ENCODE results near the gene PPFIBP1.

PPFIBP1 gene

GRCh38 chr12:27674989-27675388, 151.0 kb downstream of the PPFIBP1 start:
- no peak for DNase-seq

DNA sequence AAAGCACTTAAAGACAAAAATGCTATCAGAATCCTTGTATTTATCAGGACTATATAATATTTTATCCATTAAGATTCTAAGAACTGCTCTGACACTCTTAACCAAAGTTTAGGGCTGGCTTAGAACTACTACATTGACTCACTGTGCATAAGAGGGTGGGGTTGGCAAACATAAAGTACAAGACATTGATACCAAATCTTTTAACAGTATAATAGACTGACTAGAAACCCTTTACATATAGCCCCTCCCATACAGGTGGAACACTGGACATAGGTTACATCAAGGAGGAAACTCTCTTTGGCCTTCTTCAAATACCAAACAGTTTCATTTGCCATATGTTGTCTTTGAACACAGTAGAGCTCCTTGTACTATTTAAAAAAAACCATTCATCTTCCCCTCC, 156.6 kb downstream of the PPFIBP1 start:
- DNase-seq = no peak

GRCh38 chr12:27682534-27682933, 158.5 kb downstream of the PPFIBP1 start:
- no peak for DNase-seq

GRCh38 chr12:27685274-27685673, 161.3 kb downstream of the PPFIBP1 start:
- DNase-seq = no peak

- DNase-seq = no peak
Observed at GRCh38 chr12:27686147-27686546, 162.1 kb downstream of the PPFIBP1 start.

DNA sequence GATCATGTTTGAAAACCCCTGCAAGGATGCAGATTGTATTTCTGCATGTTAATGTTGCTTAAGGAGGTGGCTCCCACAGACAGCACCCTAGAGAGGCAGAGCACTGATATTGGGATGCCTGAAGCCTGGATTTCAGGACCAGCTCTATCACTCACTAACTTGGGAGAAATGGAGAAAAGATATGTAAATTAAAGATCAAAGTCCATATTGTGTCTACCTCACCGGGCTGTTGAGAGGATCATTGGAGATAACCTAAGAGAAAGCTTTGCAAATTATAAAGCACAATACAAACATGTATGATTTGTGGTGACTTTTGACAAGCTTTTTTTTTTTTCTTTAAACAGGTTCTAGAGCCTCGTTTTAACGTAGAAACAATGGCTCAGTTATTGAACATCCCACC, 164.7 kb downstream of the PPFIBP1 start:
- no peak for DNase-seq

DNA sequence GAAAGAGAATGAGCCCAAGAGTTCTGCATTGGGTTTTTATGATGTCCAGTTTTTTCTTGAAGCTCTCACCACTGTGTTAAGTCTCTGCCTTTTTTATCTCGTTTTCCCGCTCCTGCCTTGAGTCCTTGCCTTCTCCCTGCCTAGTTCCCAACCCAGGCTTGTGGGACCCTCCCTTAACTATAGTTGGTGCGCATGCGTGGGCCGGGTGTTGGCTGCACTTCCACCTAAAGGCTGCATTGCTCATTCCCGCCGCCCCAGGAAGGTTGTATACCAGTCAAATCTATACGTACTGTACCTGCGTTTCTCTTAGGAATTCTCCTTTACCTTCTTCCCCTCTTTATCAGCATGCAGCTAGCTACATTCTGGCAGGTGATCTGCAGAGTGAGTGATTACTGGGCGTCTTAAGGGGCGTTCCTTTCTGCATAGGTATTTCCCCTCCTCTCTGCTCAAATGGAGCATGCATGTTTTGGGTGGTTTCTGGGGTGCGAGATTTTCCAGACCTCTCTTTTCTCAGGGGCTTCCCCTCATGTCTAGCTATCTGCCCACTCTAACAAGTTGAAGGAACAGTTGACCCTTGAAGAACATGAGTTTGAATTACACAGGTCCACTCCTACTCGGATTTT, 165.7 kb downstream of the PPFIBP1 start:
- DNase-seq = no peak

DNA sequence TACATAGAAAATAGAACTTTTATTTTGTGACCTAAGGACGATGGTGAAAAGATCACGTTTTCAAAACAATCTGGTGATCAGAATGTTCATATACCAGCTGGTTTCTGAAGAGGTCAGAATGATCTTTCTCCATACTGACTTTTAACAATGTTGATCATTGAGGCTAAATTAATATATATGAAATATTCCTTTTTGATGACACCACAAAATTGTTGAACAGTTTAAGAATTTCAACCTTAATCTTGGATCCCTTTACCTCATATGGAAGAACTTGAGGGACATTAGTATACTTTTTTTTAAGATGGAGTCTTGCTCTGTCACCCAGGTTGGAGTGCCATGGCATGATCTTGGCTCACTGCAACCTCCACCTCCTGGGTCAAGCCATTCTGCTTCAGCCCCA, 169.4 kb downstream of the PPFIBP1 start:
- DNase-seq = no peak

GRCh38 chr12:27695556-27696292, 171.7 kb downstream of the PPFIBP1 start:
- no peak for DNase-seq

DNA sequence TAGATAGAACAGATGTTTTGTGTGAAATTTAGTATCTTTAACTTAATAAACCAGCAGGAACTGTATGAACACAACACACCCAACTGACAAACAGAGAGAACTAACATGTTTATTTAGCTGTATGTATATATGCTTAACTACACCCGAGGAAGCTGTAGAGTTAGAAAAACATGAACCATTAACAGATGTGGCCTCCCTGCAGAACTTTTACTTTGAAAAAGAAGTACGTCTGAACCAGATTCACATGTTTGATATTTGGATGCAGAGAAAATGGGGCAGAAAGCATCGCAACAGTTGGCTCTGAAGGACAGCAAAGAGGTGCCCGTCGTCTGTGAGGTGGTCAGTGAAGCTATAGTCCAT, 172.3 kb downstream of the PPFIBP1 start, which contains the start of gene REP15:
Gene REP15, plus strand, starts transcription at position 155 of the 360 bp plus-strand sequence. Its CDS starts 116 bp downstream, at position 271.
- DNase-seq = no peak

DNA sequence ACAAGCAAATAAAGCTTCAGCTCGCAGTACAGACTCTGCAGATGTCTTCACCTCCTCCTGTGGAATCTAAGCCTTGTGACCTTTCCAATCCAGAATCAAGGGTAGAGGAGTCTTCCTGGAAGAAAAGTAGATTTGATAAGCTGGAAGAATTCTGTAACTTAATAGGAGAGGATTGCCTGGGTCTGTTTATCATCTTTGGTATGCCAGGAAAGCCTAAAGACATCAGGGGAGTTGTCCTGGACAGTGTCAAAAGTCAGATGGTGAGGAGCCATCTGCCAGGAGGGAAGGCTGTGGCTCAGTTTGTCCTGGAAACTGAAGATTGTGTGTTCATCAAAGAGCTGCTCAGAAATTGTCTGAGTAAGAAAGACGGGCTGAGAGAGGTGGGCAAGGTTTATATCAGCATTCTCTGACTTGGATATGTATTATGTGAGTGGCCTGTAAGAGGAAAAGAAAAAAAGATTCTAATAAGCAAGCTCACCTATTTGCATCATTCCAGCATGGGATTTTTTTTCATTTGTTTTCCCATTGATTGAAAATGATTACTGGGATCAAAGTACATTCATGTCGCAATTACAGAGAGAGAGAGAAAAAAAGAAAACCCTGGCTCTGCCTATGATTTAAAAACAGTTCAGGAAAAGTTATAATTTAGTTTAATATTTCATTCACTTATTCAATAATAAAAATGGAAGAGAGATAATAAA, 173.0 kb downstream of the PPFIBP1 start:
- DNase-seq = no peak

DNA sequence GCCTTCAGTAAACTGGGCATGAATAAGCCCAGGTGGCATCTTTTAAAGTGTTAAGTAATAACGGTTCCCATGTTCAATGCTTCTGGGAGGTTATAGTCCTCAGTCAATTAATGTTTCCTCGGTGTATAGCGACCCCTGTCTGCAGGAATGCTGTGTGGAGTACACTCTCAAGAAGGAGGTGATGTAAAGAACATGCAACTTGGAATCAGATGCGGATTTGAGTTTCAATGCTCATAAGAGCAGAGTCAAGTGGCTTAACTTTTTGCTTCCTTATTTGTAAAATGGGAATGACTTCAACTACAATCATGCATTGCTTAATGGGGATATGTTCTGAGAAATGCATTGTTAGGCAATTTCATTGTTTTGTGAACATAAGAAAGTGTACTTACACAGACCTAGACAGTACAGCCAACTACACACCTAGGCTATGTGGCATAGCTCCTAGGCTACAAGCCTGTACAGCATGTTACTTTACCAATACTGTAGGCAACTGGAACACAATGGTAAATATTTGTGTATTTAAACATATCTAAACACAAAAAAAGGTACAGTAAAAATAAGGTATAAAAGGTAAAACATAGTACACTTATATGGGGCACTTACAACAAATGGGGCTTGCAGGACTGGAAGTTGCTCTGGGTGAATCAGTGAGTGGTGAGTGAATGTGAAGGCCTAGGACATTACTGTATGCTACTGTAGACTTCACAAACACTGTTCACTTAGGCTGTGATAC, 179.9 kb downstream of the PPFIBP1 start:
- peak; percentile 73 for DNase-seq

GRCh38 chr12:27705263-27705662, 181.3 kb downstream of the PPFIBP1 start:
- no peak for DNase-seq

DNA sequence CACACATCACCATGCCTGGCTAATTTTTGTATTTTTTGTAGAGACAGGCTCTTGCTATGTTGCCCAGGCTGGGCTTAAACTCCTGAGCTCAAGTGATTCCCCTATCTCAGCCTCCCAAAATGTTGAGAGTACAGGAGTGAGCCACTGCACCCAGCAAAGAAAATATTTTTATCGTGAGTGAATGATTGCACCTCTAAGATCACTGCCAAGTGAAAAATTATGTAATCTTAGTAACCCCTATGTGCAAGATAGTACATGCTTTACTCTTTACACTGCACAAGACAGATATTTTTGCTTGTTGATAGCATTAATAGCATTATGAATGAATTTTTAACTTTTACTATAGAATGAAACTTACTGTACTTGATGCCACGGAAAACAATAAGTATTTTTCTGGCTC, 183.2 kb downstream of the PPFIBP1 start:
- no peak for DNase-seq

DNA sequence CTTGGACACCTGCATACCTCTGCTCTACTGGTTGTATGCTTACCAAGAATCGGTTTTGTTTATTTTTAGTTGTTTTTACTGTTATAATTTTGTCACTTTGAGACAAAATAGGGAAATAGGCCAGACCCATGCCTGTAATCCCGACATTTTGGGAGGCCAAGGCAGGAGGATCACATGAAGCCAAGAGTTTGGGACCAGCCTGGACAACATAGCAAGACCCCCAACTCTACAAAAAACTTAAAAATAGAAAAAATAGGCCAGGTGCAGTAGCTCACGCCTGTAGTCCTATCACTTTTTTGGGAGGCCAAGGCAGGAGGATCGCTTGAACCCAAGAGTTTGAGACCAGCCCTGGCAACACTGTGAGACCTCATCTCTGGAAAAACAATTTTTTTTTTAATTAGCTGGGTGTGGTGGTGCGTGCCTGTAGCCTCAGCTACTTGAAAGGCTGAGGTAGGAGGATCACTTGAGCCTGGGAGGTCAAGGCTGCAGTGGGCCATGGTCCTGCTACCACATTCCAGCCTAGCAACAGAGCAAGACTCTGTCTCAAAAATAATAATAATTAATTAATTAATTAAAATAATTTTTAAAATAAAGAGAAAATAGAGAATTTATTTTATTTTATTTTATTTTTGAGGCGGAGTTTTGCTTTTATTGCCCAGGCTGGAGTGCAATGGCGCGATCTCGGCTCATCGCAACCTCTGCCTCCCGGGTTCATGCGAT, 185.4 kb downstream of the PPFIBP1 start:
- DNase-seq = no peak

GRCh38 chr12:27709932-27710591, 186.1 kb downstream of the PPFIBP1 start:
- DNase-seq = peak; percentile 32

DNA sequence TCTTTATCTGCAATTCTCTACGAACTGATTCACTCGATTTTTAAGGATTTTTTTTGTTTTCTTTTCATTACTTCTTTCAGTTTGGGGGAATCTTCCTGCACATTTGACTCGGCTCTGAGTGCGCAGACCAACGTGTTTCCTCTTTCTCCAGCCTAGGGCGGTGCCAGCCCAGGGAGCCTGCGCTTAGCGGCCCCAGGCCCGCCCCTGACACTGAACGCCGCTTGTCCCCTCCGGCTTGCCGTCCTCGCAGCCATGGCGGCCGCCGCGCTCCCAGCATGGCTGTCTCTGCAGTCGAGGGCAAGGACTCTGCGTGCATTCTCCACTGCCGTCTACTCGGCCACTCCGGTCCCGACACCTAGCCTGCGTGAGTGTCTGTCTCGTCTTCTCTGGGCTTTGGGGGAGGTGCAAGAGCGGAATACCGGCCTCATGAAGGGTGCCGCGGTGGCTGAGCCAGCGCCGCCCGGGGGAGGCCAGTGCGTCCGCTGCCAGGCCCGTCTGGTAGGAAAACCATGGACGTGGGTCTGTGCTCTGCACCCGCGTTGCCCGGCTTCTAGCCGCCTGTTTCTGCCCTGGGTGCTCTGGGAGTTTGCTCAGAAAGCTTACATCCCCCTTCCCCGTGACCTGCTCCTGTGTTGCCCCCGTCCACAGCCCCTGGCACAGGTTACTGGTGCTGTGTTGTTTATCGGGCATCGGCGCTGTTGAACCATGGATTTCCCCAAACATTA, 186.7 kb downstream of the PPFIBP1 start, which contains the start of gene MRPS35:
Gene MRPS35, plus strand, starts transcription at position 241 of the 725 bp plus-strand sequence. Its CDS starts 12 bp downstream, at position 253.
- DNase-seq = peak; percentile 92

GRCh38 chr12:27711317-27711682, 187.3 kb downstream of the PPFIBP1 start:
- peak; percentile 8 for DNase-seq

GRCh38 chr12:27711967-27712366, 188.0 kb downstream of the PPFIBP1 start:
- DNase-seq = no peak

DNA sequence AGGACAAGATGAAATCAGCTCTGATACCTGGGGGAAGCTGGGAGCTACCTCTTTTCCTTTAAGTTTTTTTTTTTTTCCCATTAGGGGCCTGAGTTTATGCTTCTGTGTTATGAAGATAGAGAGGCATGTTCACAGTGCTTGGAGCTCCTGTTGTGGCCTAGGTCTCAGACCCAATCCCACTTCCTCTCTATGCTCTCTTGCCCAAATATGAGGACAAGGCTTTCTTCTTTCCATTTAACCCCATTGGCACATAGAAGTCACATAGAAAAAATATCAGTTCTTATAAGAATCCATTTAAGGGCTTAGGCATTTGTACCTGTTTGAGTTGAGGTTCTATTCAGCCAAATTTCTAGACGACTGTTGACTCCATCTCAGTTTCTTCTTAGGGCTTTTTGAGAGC, 199.2 kb downstream of the PPFIBP1 start:
- DNase-seq = no peak

DNA sequence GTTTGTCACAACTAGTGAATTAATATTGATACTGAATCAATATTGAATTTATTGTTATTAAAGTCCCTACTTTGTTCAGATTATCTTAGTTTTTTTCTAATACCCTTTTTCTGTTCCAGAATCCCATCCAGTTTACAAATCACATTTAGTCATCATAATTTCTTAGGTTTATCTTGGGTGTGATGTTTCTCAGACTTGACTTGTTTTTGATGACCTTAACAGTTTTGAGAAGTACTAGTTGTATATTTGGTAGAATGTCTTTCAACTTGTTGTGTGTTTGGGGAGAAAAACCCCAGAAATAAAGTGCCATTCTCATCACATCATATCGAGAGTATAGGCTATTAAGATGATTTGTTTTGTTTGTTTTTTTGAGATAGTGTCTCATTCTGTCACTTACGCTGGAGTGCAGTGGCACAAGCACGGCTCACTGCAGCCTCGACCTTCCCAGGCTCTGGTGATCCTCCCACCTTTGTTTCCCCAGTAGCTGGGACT, 206.1 kb downstream of the PPFIBP1 start:
- no peak for DNase-seq

Data from CD4-positive, alpha-beta T cell treated with Interleukin-21 for 1 hour (primary cell).